GM19324 (cell line): ENCODE measurements around the gene ST6GALNAC3.

ENCODE experiments used
- ATAC-seq: cut with Tn5 transposase; IDR thresholded peaks from one replicate; pipeline ENCODE4 v1.9.1; 2021; ENCODE audit warnings: mild to moderate bottlenecking, moderate library complexity; ENCODE audit not compliant: unreplicated experiment, low FRiP score

ST6GALNAC3 gene

DNA sequence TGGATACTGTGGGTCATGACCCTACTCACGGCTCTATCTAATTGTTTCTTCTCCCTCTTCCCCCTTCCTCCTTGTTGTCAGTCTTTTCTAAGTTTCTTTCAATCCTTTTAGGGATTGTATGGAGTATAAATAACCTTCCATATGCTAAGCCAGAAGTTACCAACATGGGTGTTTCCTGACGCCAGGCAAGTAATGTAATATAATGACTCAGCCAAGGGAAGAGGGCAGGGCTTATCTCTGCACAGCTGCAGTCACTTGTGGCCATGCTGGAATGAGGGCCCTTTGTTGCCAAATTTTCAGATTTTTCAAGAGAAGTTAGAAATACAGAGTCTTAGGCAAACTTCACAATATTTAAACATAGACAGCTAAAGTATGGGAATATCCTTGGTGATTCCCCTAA lies 194.6 kb downstream of the ST6GALNAC3 start:
- no peak for ATAC-seq

GRCh38 chr1:76274302-76274701 lies 199.8 kb downstream of the ST6GALNAC3 start:
- no peak for ATAC-seq

DNA sequence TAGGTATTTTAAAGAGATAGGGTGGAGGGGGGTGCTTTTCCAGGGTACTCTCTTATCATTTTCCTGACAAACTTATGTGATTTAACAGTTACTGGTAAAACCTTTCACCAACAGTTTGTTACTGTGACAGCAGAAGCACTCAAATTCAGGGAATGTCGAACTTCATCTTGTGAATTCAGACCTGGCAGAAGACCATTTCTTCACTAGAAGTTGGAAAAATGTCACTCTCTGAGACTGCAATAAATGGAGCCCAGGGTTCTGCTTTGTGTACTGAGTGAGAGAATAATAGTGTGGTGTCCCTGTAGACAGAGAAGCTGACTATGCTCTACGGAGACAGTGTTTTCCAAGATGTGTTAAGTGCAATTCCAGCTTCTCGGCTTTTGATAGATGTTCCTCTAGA lies 200.2 kb downstream of the ST6GALNAC3 start:
- ATAC-seq: no peak

- no peak for ATAC-seq
Observed at GRCh38 chr1:76278711-76279100, 204.2 kb downstream of the ST6GALNAC3 start.

GRCh38 chr1:76279101-76279748 lies 204.7 kb downstream of the ST6GALNAC3 start:
- no peak for ATAC-seq

GRCh38 chr1:76281306-76281705 lies 206.8 kb downstream of the ST6GALNAC3 start:
- ATAC-seq: no peak

DNA sequence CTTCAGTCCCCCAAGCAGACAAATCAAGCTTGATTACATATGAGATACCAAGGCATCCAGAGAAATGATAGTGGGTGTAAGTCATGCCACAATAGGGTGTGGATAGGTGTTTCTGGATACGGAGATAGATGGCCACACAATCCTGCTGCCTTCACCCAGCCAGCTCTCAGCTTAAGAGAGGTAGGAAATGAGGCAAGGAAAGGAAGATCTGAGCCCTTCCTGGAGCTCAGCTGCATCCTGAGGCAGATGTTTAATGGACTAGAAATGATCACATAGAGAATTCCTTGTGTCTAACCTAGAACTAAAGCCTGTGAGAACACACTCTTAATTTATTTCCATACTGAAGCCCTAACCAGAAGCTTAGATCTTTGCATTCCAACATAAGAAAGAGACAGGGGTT lies 210.3 kb downstream of the ST6GALNAC3 start:
- ATAC-seq: no peak

DNA sequence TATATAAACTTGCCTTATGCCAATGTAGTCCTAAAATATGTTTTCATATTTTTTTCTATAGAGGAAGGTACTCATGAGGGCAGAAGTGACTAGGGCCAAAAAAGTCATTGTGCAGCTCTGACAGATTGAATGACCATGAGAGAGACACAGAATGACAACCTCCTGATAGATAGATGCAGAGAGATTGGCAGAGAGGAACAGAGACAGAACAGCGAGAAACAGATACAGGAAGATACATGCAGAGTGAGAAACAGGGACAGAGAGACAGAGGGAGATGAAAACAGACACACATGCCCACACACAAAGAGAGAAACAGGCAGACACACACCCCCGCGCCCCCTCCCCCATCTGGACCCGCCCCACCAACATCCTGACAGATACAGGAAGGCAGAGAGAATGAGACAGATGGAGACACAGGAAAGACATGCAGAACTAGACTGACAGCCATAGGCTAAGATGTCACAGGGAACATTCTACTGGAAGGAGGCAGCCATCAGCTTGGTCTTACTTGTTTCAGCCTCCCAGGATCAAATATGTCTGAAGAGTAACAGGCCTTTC lies 211.1 kb downstream of the ST6GALNAC3 start:
- no peak for ATAC-seq

DNA sequence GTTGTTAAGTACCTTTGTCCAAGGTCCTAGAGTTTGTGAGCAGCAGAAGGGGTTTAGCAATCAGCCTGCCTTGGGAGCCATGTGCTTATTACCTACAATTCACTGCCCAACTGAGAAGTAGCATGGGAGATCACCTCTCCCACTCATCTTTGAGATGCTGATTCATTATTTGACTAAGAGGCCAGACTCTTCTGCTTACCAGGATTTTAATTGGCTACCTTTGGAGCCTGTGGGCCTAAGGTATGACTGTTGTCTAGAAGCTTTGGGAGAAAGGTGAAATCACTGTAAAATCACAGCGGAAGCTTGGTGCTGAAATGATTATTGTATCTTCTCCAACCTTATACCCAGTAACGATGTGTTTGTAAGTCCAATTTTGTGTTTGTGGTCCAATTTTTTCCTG lies 213.4 kb downstream of the ST6GALNAC3 start:
- ATAC-seq: no peak

DNA sequence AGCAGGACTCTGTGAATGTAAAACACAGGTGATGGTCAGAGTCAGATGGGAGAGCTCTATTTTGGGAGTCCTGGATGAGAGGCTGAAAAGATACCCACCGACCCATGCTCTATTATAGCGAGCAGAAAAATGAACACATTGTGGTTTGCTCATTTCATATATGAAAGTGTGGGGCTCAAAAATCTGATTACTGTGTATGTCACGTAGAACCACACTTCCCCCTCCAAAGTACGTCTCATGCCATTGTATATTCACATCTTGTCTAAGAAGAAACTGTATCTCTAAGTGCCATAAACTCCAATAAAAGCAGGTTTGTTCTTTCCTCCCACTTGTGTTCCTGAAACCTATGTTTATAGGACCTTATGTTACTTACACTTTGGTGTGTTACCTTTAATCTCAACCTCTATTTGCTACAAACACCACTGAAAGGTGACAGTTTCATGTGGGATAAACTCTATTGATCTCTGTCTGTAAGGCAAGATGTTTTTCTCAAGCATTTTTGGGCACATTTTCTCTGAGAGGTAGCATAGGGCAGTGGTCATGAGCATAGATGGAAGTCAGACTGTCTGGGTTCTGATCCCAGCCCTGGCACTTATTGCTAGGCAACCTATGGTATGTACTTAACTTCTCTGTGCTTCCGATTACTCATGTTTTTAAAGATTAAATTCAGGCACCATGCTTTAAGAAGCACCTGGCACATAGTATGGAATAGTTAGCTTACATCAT lies 214.4 kb downstream of the ST6GALNAC3 start:
- ATAC-seq: no peak

DNA sequence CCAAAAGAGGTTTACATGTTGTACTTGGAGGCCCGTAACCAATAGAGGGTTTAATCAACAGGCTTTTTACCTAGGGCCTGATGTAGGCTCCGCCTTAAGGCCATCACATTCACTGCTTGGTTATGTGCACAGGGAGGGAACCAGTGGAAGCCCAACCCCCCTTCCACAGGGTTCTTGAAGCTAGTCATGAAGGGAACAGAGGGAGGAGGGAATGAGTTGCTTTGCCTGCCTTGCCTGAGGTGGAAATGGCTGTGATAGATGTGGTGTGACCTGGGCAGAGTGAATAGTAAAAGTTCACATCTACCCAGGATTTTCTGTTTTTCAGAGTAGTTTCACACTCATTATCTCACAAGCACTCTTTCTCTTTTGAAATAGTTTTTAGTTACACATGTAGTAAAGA lies 215.1 kb downstream of the ST6GALNAC3 start:
- ATAC-seq: no peak

DNA sequence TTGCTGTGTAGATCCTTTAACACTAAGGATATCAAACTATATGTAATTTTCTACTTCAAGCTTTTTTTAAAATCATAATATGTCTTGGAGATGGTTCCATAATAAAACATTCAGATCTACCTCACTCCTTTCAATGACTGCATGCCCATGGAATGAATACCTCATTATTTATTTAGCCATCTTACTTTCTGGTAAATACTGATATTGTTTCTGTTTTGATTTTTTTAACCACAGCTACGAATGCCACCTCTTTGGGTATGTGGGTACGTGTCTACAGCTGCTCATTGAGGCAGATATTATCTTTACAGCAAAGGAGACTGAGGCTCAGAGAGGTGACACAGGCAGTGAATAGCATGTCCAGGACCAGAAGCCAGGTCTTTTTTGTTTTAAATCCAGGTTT lies 215.7 kb downstream of the ST6GALNAC3 start:
- ATAC-seq: no peak

- no peak for ATAC-seq
Observed at GRCh38 chr1:76291191-76291590, 216.6 kb downstream of the ST6GALNAC3 start.

GRCh38 chr1:76291737-76292136 lies 217.2 kb downstream of the ST6GALNAC3 start:
- no peak for ATAC-seq

DNA sequence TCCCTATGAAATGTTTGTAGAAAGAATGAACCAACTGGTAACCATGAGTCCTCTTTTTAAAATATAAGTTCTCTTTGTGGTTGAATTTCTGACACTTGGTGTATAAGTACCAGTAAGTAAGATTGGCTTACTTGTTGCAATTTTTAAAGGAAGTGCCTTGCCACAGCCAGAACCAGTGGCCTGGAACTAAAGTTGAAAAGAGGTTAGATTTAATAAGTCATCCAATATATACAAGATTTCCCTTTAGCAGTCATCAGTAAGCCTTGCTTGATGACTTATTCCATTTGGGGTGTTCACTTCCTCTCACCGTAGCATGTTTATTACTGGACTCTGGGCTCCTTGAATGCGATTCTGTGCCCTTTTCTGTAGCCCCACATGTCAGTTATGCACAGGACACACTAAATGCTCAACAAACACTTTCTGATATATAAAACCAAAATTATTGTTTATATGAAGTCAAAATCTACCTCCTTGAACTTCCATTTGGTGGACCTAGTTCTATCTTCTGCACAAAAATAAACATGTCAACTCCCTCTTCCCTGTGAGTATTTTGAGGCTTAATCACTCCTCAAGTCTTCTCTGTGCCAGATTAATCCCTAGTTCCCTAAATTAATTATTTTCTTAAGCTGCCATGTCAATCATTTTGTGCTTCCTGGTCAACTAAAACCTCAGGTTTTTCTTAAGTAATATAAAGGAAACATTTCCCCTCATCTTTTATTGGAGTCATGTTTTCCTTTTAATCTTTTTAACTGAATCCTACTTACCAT lies 218.1 kb downstream of the ST6GALNAC3 start:
- no peak for ATAC-seq

DNA sequence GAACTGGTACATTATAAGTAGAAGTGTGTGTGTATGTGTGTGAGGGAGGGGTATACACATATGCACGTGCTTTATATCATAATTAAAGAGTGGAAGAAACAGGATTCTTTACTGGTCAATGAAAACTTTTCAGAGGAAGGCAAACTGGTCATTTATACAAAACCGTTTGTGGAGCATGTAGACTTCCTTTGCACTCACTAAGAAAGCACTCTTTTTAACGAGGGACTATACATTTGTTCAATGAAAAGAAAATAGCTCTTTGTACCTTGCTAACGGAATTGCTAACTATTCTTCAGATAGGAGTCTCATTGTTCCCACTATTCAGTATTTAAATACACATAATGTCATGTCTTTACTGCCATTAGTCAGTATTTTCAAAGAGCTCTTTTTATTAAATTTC lies 219.3 kb downstream of the ST6GALNAC3 start:
- ATAC-seq: no peak

GRCh38 chr1:76294482-76295194 lies 220.1 kb downstream of the ST6GALNAC3 start:
- peak; percentile 79 for ATAC-seq

DNA sequence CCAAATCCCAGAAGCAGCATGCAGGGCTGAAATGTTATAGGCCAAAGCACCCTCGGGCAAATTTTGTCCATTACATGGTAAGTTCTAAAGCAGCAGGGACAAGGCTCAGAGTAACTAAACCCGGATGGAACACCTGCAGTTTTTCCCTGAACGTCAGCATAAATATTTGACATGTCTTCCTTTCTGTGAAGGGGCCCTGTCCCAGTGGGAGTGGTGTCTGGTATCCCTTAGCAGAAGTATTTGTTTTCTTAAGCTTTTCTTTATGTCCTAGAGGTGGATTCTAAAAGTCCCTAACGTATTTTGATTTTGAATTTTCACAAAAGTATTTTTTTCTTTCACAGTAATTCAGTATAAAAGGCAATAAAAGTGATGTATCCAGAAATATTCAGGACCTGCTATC lies 223.9 kb downstream of the ST6GALNAC3 start:
- ATAC-seq: no peak

- no peak for ATAC-seq
Observed at GRCh38 chr1:76299036-76299435, 224.5 kb downstream of the ST6GALNAC3 start.

GRCh38 chr1:76300556-76300955 lies 226.0 kb downstream of the ST6GALNAC3 start:
- no peak for ATAC-seq
